H1 (cell line): ENCODE results near the gene XRN2. TPM values are rescaled to one million over a fixed set of nuclear protein-coding genes. Genes with fewer than 3 reads are reported as not detected.

Source experiments
- CTCF ChIA-PET: fragments of 300-600 bp; sonication (Branson Sonifier 250); formaldehyde crosslinking; loops from one replicate; lab custom pipeline; 2021; ENCODE audit not compliant: partially characterized antibody; lab: Charles Lee
- POLR2A ChIA-PET: fragments of 300-600 bp; sonication (Branson Sonifier 250); formaldehyde crosslinking; loops from one replicate; lab custom pipeline; 2021; ENCODE audit warnings: inconsistent platforms; ENCODE audit not compliant: partially characterized antibody; lab: Charles Lee
- DNase-seq, 2 experiments: peaks; one replicate each; pipeline versions ENCODE4 v3.0.0 to v3.0.0-alpha.2; 2010 to 2022; ENCODE audit warnings: low spot score in 2 of 2, low read depth in 1 of 2, mixed read lengths in 1 of 2
- FAIRE-seq: peaks from 2 replicates; lab custom pipeline; 2011; peaks lifted over from hg19 to GRCh38; lab: Jason Lieb, UNC
- H2AFZ ChIP-seq: 2 replicates; pipeline ENCODE4 v1.8.1; 2012; ENCODE audit warnings: low read length, inconsistent platforms
- H2AK5ac ChIP-seq: 2 replicates; pipeline ENCODE4 v1.6.1; 2013; ENCODE audit warnings: low read depth, low read length
- H2BK120ac ChIP-seq: replicated peaks from 2 replicates; pipeline ENCODE3; 2013; ENCODE audit warnings: low read depth, low read length, inconsistent platforms
- H2BK12ac ChIP-seq: 2 replicates; pipeline ENCODE4 v1.6.1; 2013; ENCODE audit warnings: low read depth, low read length
- H2BK15ac ChIP-seq: 2 replicates; pipeline ENCODE4 v1.6.1; 2013; ENCODE audit warnings: low read length
- H2BK20ac ChIP-seq: 2 replicates; pipeline ENCODE4 v1.6.1; 2013; ENCODE audit warnings: low read length
- H2BK5ac ChIP-seq: 2 replicates; pipeline ENCODE4 v1.6.1; 2013; ENCODE audit warnings: low read depth, low read length
- H3K14ac ChIP-seq: 2 replicates; pipeline ENCODE4 v1.6.1; 2013; ENCODE audit warnings: inconsistent platforms; ENCODE audit not compliant: insufficient read length
- H3K18ac ChIP-seq: 2 replicates; pipeline ENCODE4 v1.6.1; 2013; ENCODE audit warnings: low read length; ENCODE audit errors: extremely low read depth
- H3K23ac ChIP-seq: 2 replicates; pipeline ENCODE4 v1.6.1; 2013; ENCODE audit warnings: inconsistent platforms; ENCODE audit not compliant: insufficient read length
- H3K23me2 ChIP-seq: 2 replicates; pipeline ENCODE4 v1.6.1; 2013; ENCODE audit warnings: low read depth, low read length
- H3K27ac ChIP-seq: 2 replicates; pipeline ENCODE4 v1.6.1; 2011; ENCODE audit warnings: low read depth, low read length, inconsistent platforms
- H3K27me3 ChIP-seq, 4 experiments: replicated peaks in 1 of 4; 1 replicate in 1 of 4; 2 replicates in 3 of 4; pipeline versions ENCODE4 v1.6.1 to v1.8.1; 2011 to 2013; ENCODE audit warnings: low read length in 3 of 4, mild to moderate bottlenecking in 3 of 4, inconsistent platforms in 2 of 4, mixed read lengths in 2 of 4, moderate library complexity in 1 of 4; ENCODE audit not compliant: control insufficient read depth in 3 of 4, insufficient read depth in 3 of 4; ENCODE audit errors: extremely low read depth in 1 of 4
- H3K36me3 ChIP-seq, 4 experiments: 2 replicates each; pipeline versions ENCODE4 v1.6.1 to v1.8.1; 2011 to 2013; ENCODE audit warnings: mild to moderate bottlenecking in 4 of 4, low read length in 3 of 4, moderate library complexity in 2 of 4, control low read depth in 1 of 4, inconsistent platforms in 1 of 4; ENCODE audit not compliant: insufficient read depth in 4 of 4, control insufficient read depth in 2 of 4
- H3K4ac ChIP-seq: replicated peaks from 2 replicates; pipeline ENCODE3; 2013; ENCODE audit warnings: low read length, low read depth, mixed read lengths, inconsistent platforms; ENCODE audit not compliant: insufficient read length
- H3K4me1 ChIP-seq, 4 experiments: replicated peaks in 1 of 4; 1 replicate in 1 of 4; 2 replicates in 3 of 4; pipeline versions ENCODE4 v1.6.1 to v1.8.1; 2011 to 2013; ENCODE audit warnings: low read length in 3 of 4, inconsistent platforms in 2 of 4, mixed read lengths in 1 of 4; ENCODE audit not compliant: insufficient read depth in 4 of 4, control insufficient read depth in 3 of 4
- H3K4me2 ChIP-seq, 2 experiments: 2 replicates each; pipeline versions ENCODE4 v1.6.1 to v1.8.1; 2011 to 2013; ENCODE audit warnings: low read depth in 2 of 2, low read length in 2 of 2, control low read depth in 1 of 2, inconsistent platforms in 1 of 2, mild to moderate bottlenecking in 1 of 2; ENCODE audit not compliant: insufficient read depth in 1 of 2
- H3K4me3 ChIP-seq, 4 experiments: fragments of 200-600, 300-600 bp in 1 of 4; sonication (generic), shearing (Covaris generic), sonication (Bioruptor Twin) in 1 of 4; 2 replicates each; pipeline versions ENCODE4 v1.5.1 to v1.8.1; 2011 to 2016; ENCODE audit warnings: low read length in 4 of 4, low read depth in 3 of 4, control low read depth in 2 of 4, inconsistent platforms in 2 of 4, mild to moderate bottlenecking in 2 of 4, mixed read lengths in 1 of 4, moderate library complexity in 1 of 4; ENCODE audit not compliant: insufficient read depth in 2 of 4; ENCODE audit errors: extremely low read depth in 1 of 4
- H3K56ac ChIP-seq: replicated peaks from 2 replicates; pipeline ENCODE3; 2013; ENCODE audit warnings: low read depth, mild to moderate bottlenecking, mixed read lengths, low read length, inconsistent platforms; ENCODE audit not compliant: insufficient read length
- H3K79me1 ChIP-seq: 2 replicates; pipeline ENCODE4 v1.6.1; 2013; ENCODE audit warnings: low read depth, low read length, control low read depth
- H3K79me2 ChIP-seq, 2 experiments: 2 replicates each; pipeline versions ENCODE4 v1.6.1 to v1.8.1; 2012 to 2013; ENCODE audit warnings: low read length in 2 of 2, mild to moderate bottlenecking in 2 of 2, inconsistent platforms in 1 of 2; ENCODE audit not compliant: insufficient read depth in 2 of 2, control insufficient read depth in 1 of 2
- H3K9ac ChIP-seq, 4 experiments: replicated peaks in 1 of 4; 1 replicate in 1 of 4; 2 replicates in 3 of 4; pipeline versions ENCODE4 v1.6.1 to v1.8.1; 2011 to 2013; ENCODE audit warnings: low read depth in 3 of 4, low read length in 3 of 4, control low read depth in 2 of 4, mild to moderate bottlenecking in 2 of 4, moderate library complexity in 2 of 4, inconsistent platforms in 1 of 4; ENCODE audit errors: extremely low read depth in 1 of 4
- H3K9me3 ChIP-seq, 2 experiments: 2 replicates each; pipeline versions ENCODE4 v1.6.1 to v1.8.1; 2012 to 2013; ENCODE audit warnings: mild to moderate bottlenecking in 2 of 2, moderate library complexity in 2 of 2, control low read depth in 1 of 2, inconsistent platforms in 1 of 2, low read depth in 1 of 2, low read length in 1 of 2, mixed read lengths in 1 of 2; ENCODE audit not compliant: insufficient read depth in 2 of 2
- H4K20me1 ChIP-seq, 2 experiments: replicated peaks in 1 of 2; 2 replicates each; pipeline versions ENCODE3 to v1.8.1; 2011 to 2013; ENCODE audit warnings: inconsistent platforms in 2 of 2, low read length in 2 of 2, mild to moderate bottlenecking in 1 of 2; ENCODE audit not compliant: insufficient read depth in 2 of 2, control insufficient read depth in 1 of 2
- H4K5ac ChIP-seq: 2 replicates; pipeline ENCODE4 v1.6.1; 2013; ENCODE audit warnings: low read length, low read depth, mixed read lengths, inconsistent platforms; ENCODE audit not compliant: insufficient read length
- H4K8ac ChIP-seq: 2 replicates; pipeline ENCODE4 v1.8.0; 2013; ENCODE audit warnings: mild to moderate bottlenecking, moderate library complexity, low read length, inconsistent platforms; ENCODE audit not compliant: insufficient read depth; ENCODE audit errors: extremely low read depth
- H4K91ac ChIP-seq: replicated peaks from 2 replicates; pipeline ENCODE3; 2013; ENCODE audit warnings: low read length, mixed read lengths, inconsistent platforms; ENCODE audit not compliant: insufficient read length
- SIN3A ChIP-seq, 2 experiments: IDR thresholded peaks in 1 of 2; conservative IDR thresholded peaks in 1 of 2; 2 replicates each; pipeline ENCODE4 v1.6.1; 2011 to 2012; ENCODE audit warnings: low read length in 2 of 2, improper control_type of control experiment in 1 of 2, low read depth in 1 of 2, mild to moderate bottlenecking in 1 of 2
- TAF7 ChIP-seq: optimal IDR thresholded peaks from 2 replicates; pipeline ENCODE3; 2011; ENCODE audit warnings: low read depth, mild to moderate bottlenecking, inconsistent platforms, low read length, moderate library complexity, borderline replicate concordance
- TCF12 ChIP-seq: IDR thresholded peaks from 2 replicates; pipeline ENCODE4 v1.6.1; 2011; ENCODE audit warnings: low read depth, mild to moderate bottlenecking, low read length
- WGBS, 2 experiments: shearing (Covaris generic) in 1 of 2; methylation state at CpG; one replicate each; pipeline versions ENCODE4 v1.1.6 to v1.1.7; 2013 to 2015; ENCODE audit warnings: low lambda C conversion rate in 2 of 2, mixed read lengths in 2 of 2, inconsistent platforms in 1 of 2, low coverage in 1 of 2, missing lambda C conversion rate in 1 of 2; ENCODE audit not compliant: insufficient replicate concordance in 2 of 2, insufficient coverage in 1 of 2, insufficient read length in 1 of 2; ENCODE audit errors: extremely low coverage in 1 of 2, missing lambda C conversion rate in 1 of 2; 5-methylcytosine and 5-hydroxymethylcytosine counted together
- polyA plus RNA-seq, 7 experiments: library from polyadenylated mRNA; depleted of rRNA in 3 of 7; stranded (reverse) in 5 of 7; unstranded in 2 of 7; fragments of >200 nt in 5 of 7; fragments of 200-250 nt in 2 of 7; gene quantifications; 1 replicate in 5 of 7; 2 replicates in 1 of 7; 4 replicates in 1 of 7; pipeline versions ENCODE4 v1.2.1 to v1.2.3, GENCODE V29; 2011 to 2013; ENCODE audit warnings: missing spikeins in 2 of 7, mixed read lengths in 2 of 7
- total RNA-seq: library from RNA; stranded (reverse); fragmentation: NEBNext Ultra II Directional; extraction: Animal tissue kit (Norgen Biotek cat#: 25700); gene quantifications from 2 replicates; pipeline ENCODE4 v1.2.1, GENCODE V29; 2021

XRN2 gene
- total and polyA plus RNA-seq, 2 of the 8 experiments (the other 6 are each of a cell fraction or from before 2014, with no cell fraction given) = 60.3 to 139 TPM

- H3K4me3 ChIP-seq = peak overlapping the region; percentile 77 to 94 (median 86)
- ChIA-PET CTCF (interaction anchor here (0.6 to 2.0 kb wide), 5 partner anchors 13 to 534 kb away, joined by 3 to 9 read pairs (median 3); no protein-coding TSS in a partner anchor), POLR2A (interaction anchor here (0.7 to 2.7 kb wide), 34 partner anchors 9 to 296 kb away, joined by 3 to 17 read pairs (median 4); partner anchors contain the start of gene NKX2-4)
- WGBS, 2 experiments = 16% methylated on average over 12 of the region's 12 CpGs; no CpG with 5 or more reads in 1 of the 2 experiments
- peak overlapping the region; percentile 75 for H3K56ac ChIP-seq
- H3K9me3 ChIP-seq = no peaks in the 10 kb centered on the region
- peak overlapping the region; percentile 39 to 99 (median 98) for H3K9ac ChIP-seq
- peak overlapping the region; percentile 83 for H4K5ac ChIP-seq
- peak overlapping the region; percentile 98 for H3K27ac ChIP-seq
- H2BK20ac ChIP-seq = no peak overlapping the region
- DNase-seq (no peak), FAIRE-seq (no peak)
- no peaks in the 10 kb centered on the region for H3K79me1 ChIP-seq
- H2BK12ac ChIP-seq = no peak overlapping the region
- peaks cover 5% of the 10 kb centered on the region for H3K23me2 ChIP-seq
- no peaks in the 10 kb centered on the region for H3K27me3 ChIP-seq
- H2BK15ac ChIP-seq = no peak overlapping the region
- no peak overlapping the region for H2BK120ac ChIP-seq
- H3K23ac ChIP-seq = no peak overlapping the region
- H2BK5ac ChIP-seq = peak overlapping the region; percentile 91; the same call in 1 of the 2 replicates
- peak overlapping the region; percentile 99; the same call in 1 of the 2 replicates for H4K8ac ChIP-seq
- H3K36me3 ChIP-seq = no peaks in the 10 kb centered on the region
- peaks cover 19 to 25% of the 10 kb centered on the region in 2 experiments for H3K79me2 ChIP-seq
- H3K4ac ChIP-seq = no peak overlapping the region
- H2AFZ ChIP-seq = peak overlapping the region; percentile 25
- no peak overlapping the region for H2AK5ac ChIP-seq
- no peak overlapping the region for H3K14ac ChIP-seq
- peaks cover 0 to 3% (median 1%) of the 10 kb centered on the region in 4 experiments; a peak in 2 of 7 replicates for H3K4me1 ChIP-seq
- H4K91ac ChIP-seq = peak overlapping the region; percentile 78
- no peak for TF ChIP-seq TCF12
- TF ChIP-seq SIN3A (conservative IDR thresholded peaks at IDR 0.05 in 1 of 2, IDR thresholded peaks at IDR 0.05 in 1 of 2; ENCODE audit: low read depth in 1 of 2, low read length in 2 of 2) = 0 out of 4 replicates have a peak, but pooled peaks of 1 of the 2 experiments have one; percentile 20
- TF ChIP-seq TAF7 = no peak
- TF ChIP-seq, all 59 proteins: peak for 1
- Histone ChIP-seq H3K18ac (peak overlapping the region; percentile 33; the same call in 1 of the 2 replicates), H4K20me1 (peaks cover 4 to 5% of the 10 kb centered on the region in 2 experiments), H3K4me2 (peak overlapping the region; percentile 91 to 98)
Observed at GRCh38 chr20:21302664-21303060, 469 bp upstream of the XRN2 start.
